ENCODE measurements around the gene ABHD17C.

DNA sequence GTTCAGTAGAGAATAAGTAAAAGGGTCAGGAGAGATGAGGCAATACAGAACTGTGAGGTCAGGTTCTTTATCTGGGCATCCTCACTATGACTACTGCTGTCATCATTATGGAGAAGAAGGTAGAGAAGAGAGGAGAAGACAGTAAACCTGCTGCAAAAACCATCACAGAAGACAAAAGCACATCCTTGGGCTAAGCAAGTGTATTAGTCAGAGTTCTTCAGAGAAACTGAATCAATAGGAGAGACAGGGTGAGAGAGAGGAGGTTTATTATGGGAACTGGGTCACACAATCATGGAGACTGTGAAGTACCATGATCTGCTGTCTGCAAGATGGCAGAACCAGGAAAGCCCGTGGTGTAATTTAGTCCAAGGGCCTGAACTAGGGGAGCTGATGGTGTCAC is 9.5 kb upstream of the ABHD17C start:
- TF ChIP-seq CTCF (IDR thresholded peaks at IDR 0.05) (no peak), POLR2A (IDR thresholded peaks at IDR 0.05) (no peak)

Data from thyroid gland (tissue), 4 donors.